GM19023 (cell line): Measurements from ENCODE around the gene ZSWIM9.
"Not testable (repeated sequence)": the region's sequence is repeated elsewhere in the genome, so short reads cannot be mapped to it uniquely, and the experiment has no call there.

Source experiments
- ATAC-seq: cut with Tn5 transposase; IDR thresholded peaks from one replicate; pipeline ENCODE4 v1.9.1; 2021; ENCODE audit warnings: mild to moderate bottlenecking, moderate library complexity; ENCODE audit not compliant: unreplicated experiment

ZSWIM9 gene

DNA sequence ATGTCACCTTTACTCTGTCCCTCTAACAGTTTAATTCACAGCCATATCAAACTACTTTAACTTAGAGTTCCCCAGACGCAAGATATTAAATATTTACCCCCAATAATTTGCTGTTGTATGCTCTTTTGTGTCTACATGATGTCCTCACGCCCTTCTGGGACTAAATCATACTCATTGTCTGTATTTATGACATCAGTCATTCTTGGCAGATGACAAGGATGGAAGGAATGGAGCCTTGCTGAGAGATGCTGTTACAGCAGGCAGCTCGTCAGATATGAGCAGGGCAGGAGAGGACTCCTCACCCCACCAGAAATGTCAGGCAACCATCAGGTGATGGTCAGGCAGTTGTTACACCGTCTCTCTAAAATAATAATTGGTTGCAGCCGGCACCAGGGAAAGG is 43.5 kb downstream of the ZSWIM9 start:
- ATAC-seq, result no peak

DNA sequence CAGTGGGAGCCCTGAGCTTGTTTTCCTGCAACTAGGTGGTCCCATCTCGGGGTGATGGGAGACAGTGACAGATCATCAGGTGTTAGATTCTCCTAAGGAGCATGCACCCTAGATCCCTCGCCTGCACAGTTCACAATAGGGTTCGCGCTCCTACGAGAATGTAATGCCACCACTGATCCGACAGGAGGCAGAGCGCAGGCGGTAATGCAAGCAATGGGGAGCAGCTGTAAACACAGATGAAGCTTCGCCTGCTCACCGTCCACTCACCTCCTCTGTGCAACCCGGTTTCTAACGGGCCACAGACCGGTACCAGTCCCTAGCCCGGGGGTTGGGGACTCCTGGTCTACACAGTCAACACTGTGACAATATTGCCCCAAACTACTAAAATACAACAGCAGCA is 46.5 kb downstream of the ZSWIM9 start:
- no peak for ATAC-seq

DNA sequence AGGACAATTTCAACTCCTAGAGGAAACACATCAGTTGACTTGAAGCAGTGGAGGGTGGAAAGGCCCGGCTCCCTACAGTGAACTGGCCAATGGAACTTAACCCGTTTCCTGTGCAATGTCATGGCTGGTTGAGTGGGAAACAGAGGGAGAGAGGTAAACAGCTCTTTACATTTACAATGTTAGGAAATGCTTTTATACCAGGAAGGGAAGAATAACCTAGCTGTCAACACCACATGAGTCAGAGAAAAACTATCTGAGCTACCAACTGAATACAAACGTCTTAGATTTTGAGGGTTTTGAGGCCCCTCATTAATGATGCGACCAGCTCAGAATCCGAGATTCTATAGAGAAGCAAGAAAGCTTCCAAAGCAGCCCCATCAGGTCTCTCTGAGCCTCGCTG is 48.5 kb downstream of the ZSWIM9 start:
- ATAC-seq, result no peak

DNA sequence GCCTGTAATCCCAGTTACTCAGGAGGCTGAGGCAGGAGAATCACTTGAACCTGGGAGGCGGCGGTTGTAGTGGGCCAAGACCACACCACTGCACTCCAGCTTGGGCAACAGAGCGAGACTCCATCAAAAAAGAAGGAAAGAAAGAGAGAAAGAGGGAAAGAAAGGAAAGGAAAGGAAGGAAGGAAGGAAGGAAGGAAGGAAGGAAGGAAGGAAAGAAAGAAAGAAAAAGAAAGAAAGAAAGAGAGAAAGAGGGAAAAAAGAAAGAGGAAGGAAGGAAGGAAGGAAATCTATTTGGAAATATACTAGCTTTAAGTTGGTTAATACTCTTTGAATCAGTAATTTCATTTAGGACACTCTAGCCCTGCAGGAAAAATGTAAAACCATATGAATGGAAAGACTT is 50.3 kb downstream of the ZSWIM9 start:
- not testable (repeated sequence) for ATAC-seq

DNA sequence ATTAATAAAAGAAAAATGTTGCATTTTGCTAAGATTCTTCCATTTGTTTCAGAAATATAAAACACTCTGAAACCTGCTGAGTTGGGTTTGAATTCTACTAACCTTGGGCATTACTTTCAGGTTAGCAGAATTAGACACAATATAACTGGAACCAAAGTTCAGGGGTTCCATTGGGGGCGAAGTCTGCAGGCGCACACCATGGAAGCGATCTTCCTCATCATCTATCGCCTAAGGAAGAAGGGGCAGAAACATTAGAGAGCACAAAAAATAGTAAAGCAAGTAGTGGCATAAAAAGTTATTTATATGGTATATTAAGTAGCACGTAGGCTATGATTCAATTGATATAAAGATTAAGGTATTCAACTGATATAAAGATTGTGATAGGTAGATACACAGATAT is 51.1 kb downstream of the ZSWIM9 start:
- no peak for ATAC-seq

DNA sequence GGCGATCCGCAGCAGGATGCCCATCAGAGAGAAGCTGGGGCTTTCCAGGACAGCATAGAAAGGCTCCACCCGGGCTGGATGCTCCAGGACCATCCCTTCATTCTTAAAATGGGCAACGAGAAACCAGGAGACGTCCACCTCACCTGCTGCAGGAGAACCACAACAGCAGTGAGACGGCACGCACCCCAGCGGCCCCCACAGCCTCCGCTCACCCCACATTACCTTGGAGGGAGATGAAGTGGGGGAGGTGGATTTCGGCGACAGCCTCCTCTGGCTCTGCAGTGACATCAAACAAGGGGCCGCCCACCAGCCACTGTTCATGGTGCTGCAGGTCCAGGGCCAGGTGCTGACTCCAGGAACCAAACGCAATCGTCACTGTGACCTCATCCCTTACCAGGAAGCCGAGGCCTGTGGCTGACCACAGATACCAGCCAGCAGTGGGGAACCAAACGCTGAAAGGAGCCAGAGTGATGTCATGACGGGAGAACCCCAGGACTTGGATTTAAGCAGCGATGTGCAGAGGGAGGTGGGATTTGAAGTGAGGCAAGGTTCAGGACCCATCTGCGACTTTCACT is 60.2 kb downstream of the ZSWIM9 start:
- ATAC-seq, result no peak

DNA sequence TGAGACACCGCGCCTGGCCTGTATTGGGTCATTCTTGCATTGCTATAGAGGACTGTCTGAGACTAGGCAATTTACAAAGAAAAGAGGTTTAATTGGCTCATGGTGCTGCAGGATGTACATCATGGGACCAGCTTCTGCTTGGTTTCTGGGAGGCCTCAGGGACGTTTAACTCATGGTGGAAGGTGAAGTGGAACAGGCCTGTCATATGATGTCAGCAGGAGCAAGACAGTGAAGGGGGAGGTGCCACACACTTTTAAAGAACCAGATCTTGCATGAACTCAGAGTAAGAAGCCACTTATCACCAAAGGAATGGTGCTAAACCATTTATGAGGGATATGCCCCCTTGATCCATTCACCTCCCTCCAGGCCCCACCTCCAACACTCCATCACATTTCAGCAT is 66.6 kb downstream of the ZSWIM9 start:
- no peak for ATAC-seq

DNA sequence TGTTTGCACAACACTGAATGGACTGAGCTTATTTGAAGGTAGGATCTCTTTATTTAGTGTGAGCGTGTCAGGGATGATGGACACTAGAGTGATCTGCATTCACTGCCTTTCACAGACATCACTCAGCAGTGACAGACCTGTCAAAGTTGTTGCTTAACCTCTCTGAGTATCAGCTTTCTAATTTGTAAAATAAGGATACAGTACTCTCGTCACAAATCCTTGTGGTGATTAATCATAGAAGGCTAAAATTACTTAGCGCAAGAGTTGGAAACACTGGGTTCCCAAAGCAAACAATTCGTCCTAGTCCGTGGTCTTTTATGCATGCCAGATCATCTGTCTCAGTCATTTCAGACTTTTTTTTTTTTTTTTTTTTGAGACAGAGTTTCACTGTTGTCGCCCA is 68.6 kb downstream of the ZSWIM9 start:
- ATAC-seq, result no peak

DNA sequence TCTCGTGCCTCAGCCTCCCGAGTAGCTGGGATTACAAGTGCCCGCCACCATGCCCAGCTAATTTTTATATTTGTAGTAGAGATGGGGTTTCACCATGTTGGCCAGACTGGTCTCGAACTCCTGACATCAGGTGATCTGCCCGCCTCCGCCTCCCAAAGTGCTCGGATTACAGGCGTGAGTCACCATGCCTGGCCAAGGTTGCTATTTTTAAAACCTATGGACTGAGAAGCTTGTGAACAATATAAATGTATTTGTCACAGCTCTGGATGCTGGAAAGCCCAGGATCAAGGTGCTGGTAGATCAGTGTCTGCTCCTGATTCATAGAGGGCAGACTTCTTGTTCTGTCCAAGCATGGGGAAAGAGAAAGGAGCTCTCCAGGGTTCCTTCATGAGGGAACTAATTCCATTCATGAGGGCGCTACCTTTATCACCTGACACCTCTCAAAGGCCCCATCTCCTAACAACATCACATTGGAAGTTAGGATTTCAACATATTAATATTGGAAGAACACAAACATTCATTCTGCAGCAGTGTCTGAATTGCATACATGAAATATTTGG is 69.2 kb downstream of the ZSWIM9 start:
- no peak for ATAC-seq

DNA sequence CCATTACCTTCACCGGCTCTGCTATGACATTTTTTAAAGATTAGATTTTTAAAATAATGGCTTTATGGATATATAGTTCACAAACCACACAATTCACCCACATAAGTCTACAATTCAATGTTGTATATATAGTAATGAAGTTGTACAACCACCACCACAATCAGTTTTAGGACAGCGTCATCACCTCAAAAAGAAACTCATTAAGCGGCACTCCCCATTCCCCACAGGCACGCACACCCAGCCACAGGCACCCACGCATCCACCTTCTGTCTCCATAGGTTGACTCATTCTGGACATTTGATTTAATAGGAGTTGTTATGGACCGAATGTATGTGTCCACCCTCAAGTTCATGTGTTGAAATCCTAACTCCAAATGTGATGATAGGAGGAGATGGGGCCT is 71.3 kb downstream of the ZSWIM9 start:
- ATAC-seq, result not testable (repeated sequence)

DNA sequence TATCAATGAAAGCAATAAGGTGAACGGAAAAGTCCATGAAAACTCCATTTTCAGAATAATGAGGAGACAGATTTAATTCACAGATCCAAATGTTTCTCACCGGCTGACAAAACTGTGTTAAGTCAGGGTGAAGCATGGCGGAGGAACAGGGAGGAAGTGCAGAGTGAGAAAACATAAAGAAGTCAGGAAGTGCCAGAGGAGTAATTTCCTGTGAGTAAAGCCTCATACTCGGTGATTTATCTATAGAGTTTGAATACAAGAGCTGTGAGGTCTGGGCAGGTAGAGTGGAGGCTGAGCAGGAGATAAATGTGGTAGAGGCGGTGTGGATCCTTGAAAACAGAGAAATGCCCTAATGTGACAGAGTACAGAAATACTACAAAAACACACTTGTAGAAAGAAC is 73.8 kb downstream of the ZSWIM9 start:
- no peak for ATAC-seq

DNA sequence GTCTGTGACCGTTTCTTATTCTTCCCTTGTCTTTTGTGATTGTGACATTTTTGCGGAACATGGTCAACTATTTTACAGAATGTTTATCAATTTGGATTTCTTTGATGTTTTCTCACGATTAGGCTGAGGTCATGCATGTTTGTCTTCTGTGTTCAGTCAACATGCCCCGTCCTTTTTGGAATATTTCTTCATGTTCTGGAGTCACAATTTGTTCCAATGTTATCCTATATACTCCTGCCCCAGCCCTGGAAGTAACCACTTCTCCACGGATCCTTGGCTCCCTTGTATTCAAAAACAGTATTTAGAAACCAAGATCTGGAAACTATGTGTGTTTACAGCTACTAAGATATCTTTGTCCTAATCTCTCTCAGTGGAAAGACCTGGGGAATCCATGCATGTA is 75.6 kb downstream of the ZSWIM9 start:
- ATAC-seq, result no peak

DNA sequence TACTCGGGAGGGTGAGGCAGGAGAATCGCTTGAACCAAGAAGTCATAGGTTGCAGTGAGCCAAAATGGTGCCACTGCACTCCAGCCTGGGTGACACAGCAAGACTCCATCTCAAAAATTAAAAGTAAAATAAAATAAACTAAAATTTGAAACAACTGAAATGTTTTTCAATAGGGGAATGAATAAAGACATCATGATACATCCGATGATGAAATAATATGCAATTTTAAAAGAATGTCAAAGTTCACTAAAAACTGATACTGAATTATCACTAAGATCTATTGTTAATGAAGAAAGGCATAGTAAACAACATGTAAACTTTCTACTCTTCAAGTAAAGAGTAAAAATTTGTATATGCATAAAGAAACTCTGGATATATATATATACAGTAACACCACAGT is 76.7 kb downstream of the ZSWIM9 start:
- no peak for ATAC-seq
